HFF-Myc (cell line): ENCODE measurements around the gene ZNF423.
A peak's percentile ranks its signal among the peaks of the same experiment; 100 is the strongest.

Experiments
- DNase-seq: peaks from one replicate; pipeline ENCODE4 v3.0.0-alpha.2; 2011; ENCODE audit warnings: low read depth; ENCODE audit errors: extremely low read depth
- H3K4me3 ChIP-seq: replicated peaks from 2 replicates; pipeline ENCODE4 v1.5.1; 2011; ENCODE audit warnings: low read depth, mild to moderate bottlenecking, control low read depth, low read length
- CTCF ChIP-seq: IDR thresholded peaks from 2 replicates; pipeline ENCODE4 v1.5.1; 2012; ENCODE audit warnings: mild to moderate bottlenecking, low read depth, low read length, control low read depth; ENCODE audit errors: missing control alignments

ZNF423 gene

GRCh38 chr16:49619811-49620157 lies 236.1 kb downstream of the ZNF423 start:
- no peak for DNase-seq
- H3K4me3 ChIP-seq = no peak overlapping the region
- TF ChIP-seq CTCF = no peak

- DNase-seq = no peak
- TF ChIP-seq CTCF = no peak
- no peak overlapping the region for H3K4me3 ChIP-seq
Observed at GRCh38 chr16:49618955-49619354, 237.0 kb downstream of the ZNF423 start.

GRCh38 chr16:49617710-49618330 lies 238.1 kb downstream of the ZNF423 start:
- no peak for DNase-seq
- TF ChIP-seq CTCF = no peak
- no peak overlapping the region for H3K4me3 ChIP-seq

- no peak for DNase-seq
- no peak overlapping the region for H3K4me3 ChIP-seq
- TF ChIP-seq CTCF = no peak
Observed at GRCh38 chr16:49617016-49617629, 238.8 kb downstream of the ZNF423 start.

- no peak for DNase-seq
- H3K4me3 ChIP-seq = no peak overlapping the region
- TF ChIP-seq CTCF = no peak
Observed at GRCh38 chr16:49615576-49615975, 240.3 kb downstream of the ZNF423 start.

- no peak for TF ChIP-seq CTCF
- no peak overlapping the region for H3K4me3 ChIP-seq
- DNase-seq = no peak
Observed at GRCh38 chr16:49610983-49611382, 244.9 kb downstream of the ZNF423 start.

DNA sequence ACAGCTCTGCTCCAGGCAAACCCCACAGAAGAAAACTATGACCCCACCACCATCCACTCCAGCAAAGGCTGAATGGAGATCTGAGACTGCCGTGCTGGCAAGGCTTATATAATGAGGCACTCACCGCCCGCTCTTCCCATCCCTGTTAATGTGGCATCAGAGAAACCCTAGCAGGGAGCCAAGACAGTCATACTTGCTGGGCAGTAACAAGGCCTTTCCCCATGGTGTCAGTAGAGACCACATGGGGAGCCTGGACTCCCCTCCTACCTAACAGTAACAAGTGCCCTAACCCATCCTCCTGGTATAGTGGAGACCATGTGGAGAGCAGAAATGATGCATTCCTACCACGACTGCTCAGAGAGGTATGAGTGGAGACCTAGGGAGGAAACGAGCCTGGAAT lies 247.1 kb downstream of the ZNF423 start:
- no peak for DNase-seq
- H3K4me3 ChIP-seq = no peak overlapping the region
- peak; percentile 60 for TF ChIP-seq CTCF
